ENCODE measurements around the gene DGAT2L6.

DGAT2L6 gene

GRCh38 chrX:70176938-70177533, at the start of gene DGAT2L6:
Gene DGAT2L6, plus strand, starts transcription at chrX:70177483. Its CDS starts 100 bp downstream, at chrX:70177583.
- in situ Hi-C loops (cut with HindIII; ENCODE audit: low sequenced_read_pairs) = no loop called here
- no peak for DNase-seq (ENCODE audit: low read depth)
- no peak within 1 kb of the TSS for H3K4me3 ChIP-seq (ENCODE audit: low read depth, low read length)
- TF ChIP-seq CTCF (IDR thresholded peaks at IDR 0.05; ENCODE audit: low read depth, low read length, missing control alignments) = no peak

GRCh38 chrX:70128071-70128470, 49.2 kb upstream of the DGAT2L6 start:
- in situ Hi-C loops (cut with HindIII; ENCODE audit: low sequenced_read_pairs) = no loop called here
- DNase-seq (ENCODE audit: low read depth) = no peak
- H3K4me3 ChIP-seq (ENCODE audit: low read depth, low read length) = no peak overlapping the region
- TF ChIP-seq CTCF (IDR thresholded peaks at IDR 0.05; ENCODE audit: low read depth, low read length, missing control alignments) = no peak

- no peak overlapping the region for H3K4me3 ChIP-seq (ENCODE audit: low read depth, low read length)
- in situ Hi-C loops (cut with HindIII; ENCODE audit: low sequenced_read_pairs) = no loop called here
- TF ChIP-seq CTCF (IDR thresholded peaks at IDR 0.05; ENCODE audit: low read depth, low read length, missing control alignments) = no peak
- DNase-seq (ENCODE audit: low read depth) = no peak
These were observed 47.5 kb upstream of the DGAT2L6 start for GRCh38 chrX:70129816-70130215.

- in situ Hi-C loops (cut with HindIII; ENCODE audit: low sequenced_read_pairs) = no loop called here
- no peak for DNase-seq (ENCODE audit: low read depth)
- no peak overlapping the region for H3K4me3 ChIP-seq (ENCODE audit: low read depth, low read length)
- TF ChIP-seq CTCF (IDR thresholded peaks at IDR 0.05; ENCODE audit: low read depth, low read length, missing control alignments) = no peak
These were observed 45.1 kb upstream of the DGAT2L6 start for GRCh38 chrX:70132224-70132623.

- TF ChIP-seq CTCF (IDR thresholded peaks at IDR 0.05; ENCODE audit: low read depth, low read length, missing control alignments) = no peak
- no peak for DNase-seq (ENCODE audit: low read depth)
- in situ Hi-C loops (cut with HindIII; ENCODE audit: low sequenced_read_pairs) = no loop called here
- H3K4me3 ChIP-seq (ENCODE audit: low read depth, low read length) = peak overlapping the region; percentile 77
These were observed 44.4 kb upstream of the DGAT2L6 start for GRCh38 chrX:70132877-70133302.

- in situ Hi-C loops (cut with HindIII; ENCODE audit: low sequenced_read_pairs) = no loop called here
- peak; percentile 57 for DNase-seq (ENCODE audit: low read depth)
- peak; percentile 51 for TF ChIP-seq CTCF (IDR thresholded peaks at IDR 0.05; ENCODE audit: low read depth, low read length, missing control alignments)
- H3K4me3 ChIP-seq (ENCODE audit: low read depth, low read length) = peak within 1 kb of the TSS; percentile 77
These were observed 43.8 kb upstream of the DGAT2L6 start, which contains the start of gene IGBP1 for GRCh38 chrX:70133303-70134115. Gene IGBP1, plus strand, starts transcription at chrX:70133447. Its CDS starts 501 bp downstream, at chrX:70133948.

All from astrocyte of the cerebellum (primary cell).